ENCODE results near the gene GABRG3. TPM values are rescaled to one million over a fixed set of nuclear protein-coding genes. Genes with fewer than 3 reads are reported as not detected.
A peak's percentile ranks its signal among the peaks of the same experiment; 100 is the strongest.

The GABRG3 gene
- total RNA-seq, 1 donor from 2014 or later, result 3.0 TPM

DNA sequence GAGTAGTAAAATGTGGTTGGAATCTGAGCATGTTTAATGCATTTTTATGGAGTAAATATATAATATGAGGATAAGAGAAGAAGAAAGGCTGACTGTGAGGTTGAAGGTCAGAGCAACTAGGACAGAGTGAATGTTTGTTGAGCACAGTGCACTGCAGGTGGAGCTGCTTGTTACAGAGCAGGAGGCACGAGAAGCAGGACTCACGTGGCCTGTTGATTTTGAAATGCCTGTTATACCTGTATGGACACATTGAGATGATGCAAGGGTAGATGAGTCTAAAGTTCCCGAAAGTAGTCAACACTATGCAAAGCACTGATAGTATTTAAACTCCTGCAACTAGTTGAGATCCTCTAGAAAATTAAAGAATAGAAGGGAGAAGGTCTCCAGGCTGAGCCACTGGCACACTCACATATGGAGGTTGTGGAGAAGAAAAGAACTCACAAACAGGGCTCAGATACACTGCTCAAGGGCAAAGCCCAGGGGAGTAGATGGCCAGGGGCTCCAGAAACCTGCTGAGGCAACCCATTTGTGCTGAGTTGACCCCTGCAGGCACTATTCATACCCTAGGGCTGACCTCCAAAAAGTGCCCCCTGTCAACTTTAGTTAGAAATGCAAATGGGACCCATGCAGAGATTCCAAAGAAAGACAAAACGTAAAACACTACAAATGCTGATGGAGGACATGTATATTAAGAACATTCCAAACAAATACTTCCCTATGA is 541.5 kb downstream of the GABRG3 start:
- H3K4me1 Mint-ChIP-seq, result no peaks in the 10 kb centered on the region
- H3K4me3 Mint-ChIP-seq, result no peak overlapping the region
- H3K27ac Mint-ChIP-seq, result no peak overlapping the region
- no peak for DNase-seq (ENCODE audit: low spot score in 2 of 2, unreplicated experiment in 2 of 2)
- no peak for TF ChIP-seq CTCF (IDR thresholded peaks at IDR 0.05; ENCODE audit: unreplicated experiment)
- H3K9me3 Mint-ChIP-seq, result peaks cover 51% of the 10 kb centered on the region
- H3K27me3 Mint-ChIP-seq (ENCODE audit: low read depth), result no peaks in the 10 kb centered on the region
- H3K36me3 Mint-ChIP-seq, result peaks cover 8% of the 10 kb centered on the region

DNA sequence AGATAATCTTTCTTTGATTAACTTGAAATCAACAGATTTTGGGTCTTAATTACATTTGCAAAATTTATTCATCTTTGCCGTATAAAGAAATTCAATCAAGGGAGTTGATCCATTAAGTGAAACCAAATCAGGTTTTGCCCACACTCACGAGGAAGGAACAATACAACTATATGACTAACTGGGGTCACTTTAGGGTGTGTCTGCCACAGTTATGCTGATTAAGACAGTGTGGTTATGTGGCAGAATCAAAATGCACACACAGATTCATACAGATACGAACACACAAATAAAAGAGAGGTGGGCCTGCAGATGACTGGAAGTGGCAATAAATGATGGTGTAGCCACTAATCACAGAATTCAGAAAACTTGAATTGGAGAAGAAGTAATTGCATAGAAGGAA is 543.5 kb downstream of the GABRG3 start:
- peaks cover under 1% of the 10 kb centered on the region for H3K36me3 Mint-ChIP-seq
- H3K27me3 Mint-ChIP-seq (ENCODE audit: low read depth), result no peaks in the 10 kb centered on the region
- no peaks in the 10 kb centered on the region for H3K4me1 Mint-ChIP-seq
- no peak overlapping the region for H3K27ac Mint-ChIP-seq
- no peak for DNase-seq (ENCODE audit: low spot score in 2 of 2, unreplicated experiment in 2 of 2)
- H3K4me3 Mint-ChIP-seq, result no peak overlapping the region
- TF ChIP-seq CTCF (IDR thresholded peaks at IDR 0.05; ENCODE audit: unreplicated experiment), result no peak
- H3K9me3 Mint-ChIP-seq, result peaks cover 39% of the 10 kb centered on the region

GRCh38 chr15:27527490-27528067 is 556.6 kb downstream of the GABRG3 start:
- no peak overlapping the region for H3K27ac Mint-ChIP-seq
- no peaks in the 10 kb centered on the region for H3K27me3 Mint-ChIP-seq (ENCODE audit: low read depth)
- no peak for DNase-seq (ENCODE audit: low spot score in 2 of 2, unreplicated experiment in 2 of 2)
- peak; percentile 35 for TF ChIP-seq CTCF (IDR thresholded peaks at IDR 0.05; ENCODE audit: unreplicated experiment)
- peaks cover 24% of the 10 kb centered on the region for H3K9me3 Mint-ChIP-seq
- H3K36me3 Mint-ChIP-seq, result no peaks in the 10 kb centered on the region
- H3K4me3 Mint-ChIP-seq, result no peak overlapping the region
- no peaks in the 10 kb centered on the region for H3K4me1 Mint-ChIP-seq

- DNase-seq (ENCODE audit: low spot score in 2 of 2, unreplicated experiment in 2 of 2), result no peak
- Mint-ChIP-seq H3K9me3 (peaks cover 15% of the 10 kb centered on the region), H3K4me3 (no peak overlapping the region), H3K27me3 (ENCODE audit: low read depth) (peaks cover 2% of the 10 kb centered on the region), H3K27ac (no peak overlapping the region), H3K4me1 (no peaks in the 10 kb centered on the region), H3K36me3 (no peaks in the 10 kb centered on the region)
- TF ChIP-seq CTCF (IDR thresholded peaks at IDR 0.05; ENCODE audit: unreplicated experiment), result no peak
Observed at GRCh38 chr15:27529399-27529798, 558.4 kb downstream of the GABRG3 start.

GRCh38 chr15:27530994-27531393 is 560.0 kb downstream of the GABRG3 start:
- no peak for DNase-seq (ENCODE audit: low spot score in 2 of 2, unreplicated experiment in 2 of 2)
- Mint-ChIP-seq H3K4me1 (no peaks in the 10 kb centered on the region), H3K27me3 (ENCODE audit: low read depth) (peaks cover 2% of the 10 kb centered on the region), H3K9me3 (peaks cover 7% of the 10 kb centered on the region), H3K36me3 (no peaks in the 10 kb centered on the region), H3K4me3 (no peak overlapping the region), H3K27ac (no peak overlapping the region)
- no peak for TF ChIP-seq CTCF (IDR thresholded peaks at IDR 0.05; ENCODE audit: unreplicated experiment)

Data from mesothelial cell of epicardium (in vitro differentiated cells).